ENCODE results near the gene MAPK13. TPM values are rescaled to one million over a fixed set of nuclear protein-coding genes. Genes with fewer than 3 reads are reported as not detected.

The MAPK13 gene
- polyA plus RNA-seq, 1 experiment: 3.8 TPM

- CTCF ChIA-PET: interaction anchor here (1.2 to 2.3 kb wide), 2 partner anchors 20 to 40 kb away, joined by 3 to 8 read pairs; no protein-coding TSS in a partner anchor
- Histone ChIP-seq H3K27me3 (ENCODE audit: control insufficient read depth, insufficient read depth, low read length) (no peaks in the 10 kb centered on the region), H3K36me3 (ENCODE audit: control insufficient read depth, insufficient read depth, low read length) (no peaks in the 10 kb centered on the region), H3K4me3 (ENCODE audit: low read depth, low read length) (no peak overlapping the region)
- POLR2A ChIA-PET: no interaction called here
- TF ChIP-seq CTCF (IDR thresholded peaks at IDR 0.05; ENCODE audit: insufficient read depth, low read depth, low read length): no peak
- DNase-seq (ENCODE audit: low read depth): no peak
Observed at GRCh38 chr6:36124881-36125280, 5.4 kb upstream of the MAPK13 start.

GRCh38 chr6:36125575-36125974 is 4.7 kb upstream of the MAPK13 start:
- no peak overlapping the region for H3K4me3 ChIP-seq (ENCODE audit: low read depth, low read length)
- no peaks in the 10 kb centered on the region for H3K36me3 ChIP-seq (ENCODE audit: control insufficient read depth, insufficient read depth, low read length)
- POLR2A ChIA-PET: no interaction called here
- CTCF ChIA-PET: interaction anchor here (0.7 kb wide), 1 partner anchor 10 kb away, joined by 3 read pairs; no protein-coding TSS in a partner anchor
- no peak for DNase-seq (ENCODE audit: low read depth)
- no peak for TF ChIP-seq CTCF (IDR thresholded peaks at IDR 0.05; ENCODE audit: insufficient read depth, low read depth, low read length)
- H3K27me3 ChIP-seq (ENCODE audit: control insufficient read depth, insufficient read depth, low read length): no peaks in the 10 kb centered on the region

GRCh38 chr6:36126121-36126520 is 4.2 kb upstream of the MAPK13 start:
- Histone ChIP-seq H3K36me3 (ENCODE audit: control insufficient read depth, insufficient read depth, low read length) (no peaks in the 10 kb centered on the region), H3K27me3 (ENCODE audit: control insufficient read depth, insufficient read depth, low read length) (no peaks in the 10 kb centered on the region), H3K4me3 (ENCODE audit: low read depth, low read length) (no peak overlapping the region)
- DNase-seq (ENCODE audit: low read depth): no peak
- TF ChIP-seq CTCF (IDR thresholded peaks at IDR 0.05; ENCODE audit: insufficient read depth, low read depth, low read length): no peak
- CTCF ChIA-PET: interaction anchor here (0.7 to 1.6 kb wide), 4 partner anchors 10 to 232 kb away, joined by 3 to 5 read pairs (median 4); no protein-coding TSS in a partner anchor
- POLR2A ChIA-PET: no interaction called here

GRCh38 chr6:36126553-36127458 is 3.5 kb upstream of the MAPK13 start:
- DNase-seq (ENCODE audit: low read depth): no peak
- Histone ChIP-seq H3K4me3 (ENCODE audit: low read depth, low read length) (no peak overlapping the region), H3K27me3 (ENCODE audit: control insufficient read depth, insufficient read depth, low read length) (no peaks in the 10 kb centered on the region), H3K36me3 (ENCODE audit: control insufficient read depth, insufficient read depth, low read length) (no peaks in the 10 kb centered on the region)
- no peak for TF ChIP-seq CTCF (IDR thresholded peaks at IDR 0.05; ENCODE audit: insufficient read depth, low read depth, low read length)
- ChIA-PET POLR2A (no interaction called here), CTCF (interaction anchor here (0.8 to 1.6 kb wide), 4 partner anchors 32 to 234 kb away, joined by 4 to 5 read pairs (median 4); no protein-coding TSS in a partner anchor)

GRCh38 chr6:36127462-36128016 is 2.8 kb upstream of the MAPK13 start:
- Histone ChIP-seq H3K36me3 (ENCODE audit: control insufficient read depth, insufficient read depth, low read length) (no peaks in the 10 kb centered on the region), H3K4me3 (ENCODE audit: low read depth, low read length) (no peak overlapping the region), H3K27me3 (ENCODE audit: control insufficient read depth, insufficient read depth, low read length) (no peaks in the 10 kb centered on the region)
- ChIA-PET CTCF (interaction anchor here (0.8 to 1.6 kb wide), 4 partner anchors 33 to 233 kb away, joined by 4 to 5 read pairs (median 4); no protein-coding TSS in a partner anchor), POLR2A (no interaction called here)
- peak; percentile 41 for DNase-seq (ENCODE audit: low read depth)
- no peak for TF ChIP-seq CTCF (IDR thresholded peaks at IDR 0.05; ENCODE audit: insufficient read depth, low read depth, low read length)
